HG03565 (cell line): Measurements from ENCODE around the gene APBA1.

ENCODE experiments used
- ATAC-seq: cut with Tn5 transposase; IDR thresholded peaks from one replicate; pipeline ENCODE4 v1.9.1; 2021; ENCODE audit warnings: mild to moderate bottlenecking, moderate library complexity; ENCODE audit not compliant: unreplicated experiment

Gene APBA1

DNA sequence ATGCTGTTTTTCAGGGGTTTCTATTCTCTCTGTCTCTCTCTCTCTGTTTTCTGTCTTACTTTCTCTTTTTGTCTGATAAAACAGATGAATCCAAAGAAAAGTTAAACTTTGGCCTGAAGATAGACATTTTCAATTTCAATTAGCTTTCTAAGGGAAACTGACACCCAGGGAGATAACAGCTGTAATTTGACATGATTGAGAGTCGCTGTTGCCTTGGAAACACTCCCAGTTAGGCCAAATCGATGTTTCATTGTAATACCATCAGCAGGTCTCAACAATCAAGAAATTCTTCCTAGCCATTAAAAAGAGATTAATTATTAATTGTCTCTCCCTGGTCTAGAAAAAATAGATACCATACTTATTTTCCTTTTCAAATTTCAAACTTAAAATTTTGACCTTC is 294.2 kb downstream of the APBA1 start:
- ATAC-seq, result no peak
